Activated CD8-positive, alpha-beta T cell treated with anti-CD3 and anti-CD28 coated beads for 36 hours (primary cell): Measurements from ENCODE around the gene EDNRB. TPM values are rescaled to one million over a fixed set of nuclear protein-coding genes. Genes with fewer than 3 reads are reported as not detected.

Source experiments
- ATAC-seq: fragments of 200-7000 bp; cut with Tn5 transposase; one replicate; pipeline ENCODE4 v1.10.0; 2021; ENCODE audit warnings: mild to moderate bottlenecking, moderate library complexity
- CTCF ChIA-PET: fragments of 350-600 bp; sonication (Branson Sonifier 250); formaldehyde crosslinking; loops from one replicate; lab custom pipeline; 2021; ENCODE audit warnings: antibody characterized with exemption; lab: Charles Lee
- POLR2A ChIA-PET: fragments of 350-600 bp; sonication (Branson Sonifier 250); formaldehyde crosslinking; loops from one replicate; lab custom pipeline; 2021; ENCODE audit warnings: antibody characterized with exemption; lab: Charles Lee
- DNase-seq: peaks from one replicate; pipeline ENCODE4 v3.0.0-alpha.2; 2020
- H3K27ac Mint-ChIP-seq: one replicate; pipeline ENCODE4 v1.8.0; 2021; ENCODE audit warnings: mild to moderate bottlenecking, mixed read lengths
- H3K27me3 Mint-ChIP-seq: one replicate; pipeline ENCODE4 v1.8.0; 2021; ENCODE audit warnings: mixed read lengths
- H3K36me3 Mint-ChIP-seq: one replicate; pipeline ENCODE4 v1.8.0; 2021; ENCODE audit warnings: low read depth, mixed read lengths
- H3K4me1 Mint-ChIP-seq: one replicate; pipeline ENCODE4 v1.8.0; 2021; ENCODE audit warnings: low read depth, mixed read lengths
- H3K4me3 Mint-ChIP-seq: one replicate; pipeline ENCODE4 v1.8.0; 2021; ENCODE audit warnings: mild to moderate bottlenecking, moderate library complexity, mixed read lengths
- H3K9me3 Mint-ChIP-seq: one replicate; pipeline ENCODE4 v1.8.0; 2021; ENCODE audit warnings: mixed read lengths
- CTCF ChIP-seq: fragments of 200-600 bp; IDR thresholded peaks from one replicate; pipeline ENCODE4 v1.8.0; 2022; ENCODE audit warnings: antibody characterized with exemption, mild to moderate bottlenecking
- intact Hi-C: fragments of 100-400 bp; cut with micrococcal nuclease; formaldehyde crosslinking; loops from one replicate; pipeline ENCODE4 v1.10.0; 2022
- total RNA-seq, 2 experiments: library from RNA; stranded (reverse); gene quantifications; one replicate each; pipeline ENCODE4 v1.2.3, GENCODE V29; 2021

The EDNRB gene
- total RNA-seq, 2 experiments from 2014 or later = not detected

- TF ChIP-seq CTCF = no peak
- intact Hi-C loops = no loop called here
- ATAC-seq (no peak), DNase-seq (no peak)
- Mint-ChIP-seq H3K9me3 (no peaks in the 10 kb centered on the region), H3K27ac (no peak overlapping the region), H3K36me3 (no peaks in the 10 kb centered on the region), H3K27me3 (peaks cover 2% of the 10 kb centered on the region), H3K4me3 (no peak overlapping the region), H3K4me1 (no peaks in the 10 kb centered on the region)
- ChIA-PET POLR2A (no interaction called here), CTCF (no interaction called here)
Observed at GRCh38 chr13:77908531-77908930, 10.1 kb downstream of the EDNRB start.

GRCh38 chr13:77907666-77908341 is 10.8 kb downstream of the EDNRB start:
- ATAC-seq (no peak), DNase-seq (no peak)
- no peaks in the 10 kb centered on the region for H3K36me3 Mint-ChIP-seq
- H3K9me3 Mint-ChIP-seq = peaks cover 1% of the 10 kb centered on the region
- no peaks in the 10 kb centered on the region for H3K4me1 Mint-ChIP-seq
- H3K27me3 Mint-ChIP-seq = peaks cover 2% of the 10 kb centered on the region
- TF ChIP-seq CTCF = no peak
- H3K4me3 Mint-ChIP-seq = no peak overlapping the region
- intact Hi-C loops = no loop called here
- POLR2A ChIA-PET = interaction anchor here (1.2 kb wide), 1 partner anchor 10 kb away, joined by 3 read pairs; no protein-coding TSS in a partner anchor
- H3K27ac Mint-ChIP-seq = no peak overlapping the region
- CTCF ChIA-PET = interaction anchor here (1.5 kb wide), 1 partner anchor 10 kb away, joined by 4 read pairs; no protein-coding TSS in a partner anchor

GRCh38 chr13:77904031-77904430 is 14.6 kb downstream of the EDNRB start:
- DNase-seq (no peak), ATAC-seq (no peak)
- TF ChIP-seq CTCF = no peak
- peaks cover 8% of the 10 kb centered on the region for H3K9me3 Mint-ChIP-seq
- H3K27ac Mint-ChIP-seq = no peak overlapping the region
- ChIA-PET CTCF (no interaction called here), POLR2A (no interaction called here)
- no peaks in the 10 kb centered on the region for H3K4me1 Mint-ChIP-seq
- no peaks in the 10 kb centered on the region for H3K27me3 Mint-ChIP-seq
- no peak overlapping the region for H3K4me3 Mint-ChIP-seq
- no peaks in the 10 kb centered on the region for H3K36me3 Mint-ChIP-seq
- intact Hi-C loops = no loop called here

GRCh38 chr13:77903435-77903834 is 15.2 kb downstream of the EDNRB start:
- ChIA-PET CTCF (no interaction called here), POLR2A (no interaction called here)
- no peak for TF ChIP-seq CTCF
- no peak for DNase-seq
- Mint-ChIP-seq H3K9me3 (peaks cover 8% of the 10 kb centered on the region), H3K4me1 (no peaks in the 10 kb centered on the region), H3K27me3 (no peaks in the 10 kb centered on the region), H3K27ac (no peak overlapping the region), H3K36me3 (no peaks in the 10 kb centered on the region), H3K4me3 (no peak overlapping the region)
- no peak for ATAC-seq
- intact Hi-C loops = no loop called here

GRCh38 chr13:77902319-77902963 is 16.2 kb downstream of the EDNRB start:
- Mint-ChIP-seq H3K36me3 (no peaks in the 10 kb centered on the region), H3K27ac (no peak overlapping the region), H3K4me3 (no peak overlapping the region), H3K27me3 (no peaks in the 10 kb centered on the region), H3K4me1 (no peaks in the 10 kb centered on the region), H3K9me3 (peaks cover 8% of the 10 kb centered on the region)
- ChIA-PET CTCF (no interaction called here), POLR2A (no interaction called here)
- TF ChIP-seq CTCF = no peak
- intact Hi-C loops = no loop called here
- DNase-seq (no peak), ATAC-seq (no peak)
